Astrocyte (in vitro differentiated cells and primary cell): ENCODE data around the gene MYL3. TPM values are rescaled to one million over a fixed set of nuclear protein-coding genes. Genes with fewer than 3 reads are reported as not detected.

Source experiments
- DNase-seq: peaks from one replicate; pipeline ENCODE4 v3.0.0-alpha.2; 2010; ENCODE audit warnings: low read depth
- FAIRE-seq: peaks from 2 replicates; lab custom pipeline; 2011; peaks lifted over from hg19 to GRCh38; lab: Jason Lieb, UNC
- H2AFZ ChIP-seq: 2 replicates; pipeline ENCODE4 v1.6.0; 2012; ENCODE audit warnings: low read depth, low read length, inconsistent platforms
- H3K27ac ChIP-seq: 2 replicates; pipeline ENCODE4 v1.5.1; 2011; ENCODE audit warnings: low read depth, low read length, inconsistent platforms
- H3K27me3 ChIP-seq: 2 replicates; pipeline ENCODE4 v1.6.0; 2011; ENCODE audit warnings: low read length, inconsistent platforms; ENCODE audit not compliant: insufficient read depth
- H3K36me3 ChIP-seq: 2 replicates; pipeline ENCODE4 v1.5.1; 2011; ENCODE audit warnings: low read length, inconsistent platforms; ENCODE audit not compliant: insufficient read depth
- H3K4me1 ChIP-seq: 2 replicates; pipeline ENCODE4 v1.5.1; 2011; ENCODE audit warnings: low read length, inconsistent platforms; ENCODE audit not compliant: insufficient read depth
- H3K4me2 ChIP-seq: 2 replicates; pipeline ENCODE4 v1.6.0; 2012; ENCODE audit warnings: low read length, inconsistent platforms
- H3K4me3 ChIP-seq: 2 replicates; pipeline ENCODE4 v1.5.1; 2011; ENCODE audit warnings: low read depth, mild to moderate bottlenecking, low read length, inconsistent platforms; ENCODE audit not compliant: insufficient read depth
- H3K79me2 ChIP-seq: 2 replicates; pipeline ENCODE4 v1.6.0; 2012; ENCODE audit warnings: mild to moderate bottlenecking, low read length, inconsistent platforms; ENCODE audit not compliant: insufficient read depth
- H3K9ac ChIP-seq: 2 replicates; pipeline ENCODE4 v1.6.0; 2012; ENCODE audit warnings: mild to moderate bottlenecking, low read length, inconsistent platforms
- H3K9me3 ChIP-seq: 2 replicates; pipeline ENCODE4 v1.5.1; 2012; ENCODE audit warnings: low read depth, mild to moderate bottlenecking, low read length, inconsistent platforms; ENCODE audit not compliant: insufficient read depth
- H4K20me1 ChIP-seq: 2 replicates; pipeline ENCODE4 v1.6.0; 2012; ENCODE audit warnings: low read length, inconsistent platforms; ENCODE audit not compliant: insufficient read depth
- H3K27ac Mint-ChIP-seq: one replicate; pipeline ENCODE4 v1.8.0; 2021; ENCODE audit warnings: mild to moderate bottlenecking, mixed read lengths; ENCODE audit not compliant: unreplicated experiment
- H3K27me3 Mint-ChIP-seq: one replicate; pipeline ENCODE4 v1.8.0; 2021; ENCODE audit warnings: low read depth, mixed read lengths; ENCODE audit not compliant: unreplicated experiment
- H3K36me3 Mint-ChIP-seq: one replicate; pipeline ENCODE4 v1.8.0; 2021; ENCODE audit warnings: low read depth, mixed read lengths; ENCODE audit not compliant: unreplicated experiment
- H3K4me1 Mint-ChIP-seq: one replicate; pipeline ENCODE4 v1.8.0; 2021; ENCODE audit warnings: low read depth, mixed read lengths; ENCODE audit not compliant: unreplicated experiment
- H3K4me3 Mint-ChIP-seq: one replicate; pipeline ENCODE4 v1.8.0; 2021; ENCODE audit warnings: mild to moderate bottlenecking, moderate library complexity, mixed read lengths; ENCODE audit not compliant: unreplicated experiment
- H3K9me3 Mint-ChIP-seq: one replicate; pipeline ENCODE4 v1.8.0; 2021; ENCODE audit warnings: mild to moderate bottlenecking, mixed read lengths; ENCODE audit not compliant: unreplicated experiment
- EZH2 ChIP-seq: IDR thresholded peaks from 2 replicates; pipeline ENCODE4 v1.6.1; 2012; ENCODE audit warnings: mild to moderate bottlenecking, low read length, inconsistent platforms; ENCODE audit not compliant: insufficient read depth
- total RNA-seq: library from RNA; stranded (reverse); gene quantifications from 2 replicates; pipeline ENCODE4 v1.2.1, GENCODE V29; 2021
- TF ChIP-seq, protein P1 (sequence below): IDR thresholded peaks from 2 replicates; pipeline ENCODE4 v1.5.1; 2011; ENCODE audit warnings: low read depth, mild to moderate bottlenecking, inconsistent platforms, low read length, moderate library complexity; ENCODE audit not compliant: insufficient read depth

MYL3 gene
- total RNA-seq, 1 donor from 2014 or later, result 0.89 TPM

DNA sequence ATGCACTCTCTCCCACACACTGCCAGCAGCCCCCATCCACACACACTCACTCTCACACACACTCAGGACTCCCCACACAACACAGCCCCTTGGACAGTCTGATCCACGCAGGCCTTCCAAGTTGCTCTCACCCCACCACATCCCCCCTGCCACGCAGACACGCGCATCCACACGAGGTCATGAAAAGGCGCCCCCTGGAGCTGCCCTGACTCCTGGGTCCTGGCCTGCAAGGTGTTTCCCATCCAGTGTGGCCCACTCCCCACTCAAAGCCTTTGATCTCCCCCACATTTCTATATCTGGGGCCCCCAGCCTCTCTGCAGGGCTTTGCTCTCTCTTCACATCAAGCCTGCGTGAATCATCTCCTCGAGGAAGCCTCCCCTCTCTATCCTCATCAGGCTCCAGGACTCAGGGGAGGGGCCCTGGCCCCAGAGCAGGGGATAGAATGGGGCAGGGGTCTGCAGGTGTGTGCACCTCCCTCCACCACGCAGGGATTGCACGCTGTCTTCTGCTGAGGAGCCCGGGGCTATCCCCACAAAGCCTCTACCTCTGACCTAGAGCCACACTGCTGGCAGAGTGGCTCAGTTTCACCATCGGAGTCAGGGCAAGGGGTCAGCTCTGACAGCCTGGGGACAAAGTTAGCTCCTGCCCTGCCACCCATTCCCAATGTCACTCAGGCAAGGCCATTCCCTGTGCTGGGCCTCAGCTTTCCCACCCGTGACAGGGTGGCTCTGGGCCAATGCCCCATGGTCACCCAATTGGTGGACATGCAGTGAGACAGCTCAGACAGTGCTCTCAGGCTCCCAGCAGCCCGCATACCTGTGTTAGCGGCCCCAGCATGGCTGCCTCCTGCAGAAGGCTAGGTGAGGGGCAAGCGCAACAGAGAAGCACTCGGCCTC lies 6.4 kb downstream of the MYL3 start:
- Mint-ChIP-seq H3K9me3 (peaks cover 2% of the 10 kb centered on the region), H3K27ac (no peak overlapping the region), H3K4me3 (no peak overlapping the region), H3K27me3 (peaks cover 62% of the 10 kb centered on the region), H3K4me1 (no peaks in the 10 kb centered on the region), H3K36me3 (peaks cover 3% of the 10 kb centered on the region)
- Histone ChIP-seq H3K4me2 (no peak overlapping the region), H3K4me3 (no peak overlapping the region), H3K79me2 (no peaks in the 10 kb centered on the region), H2AFZ (no peak overlapping the region), H4K20me1 (no peaks in the 10 kb centered on the region), H3K9me3 (no peaks in the 10 kb centered on the region), H3K27me3 (peaks cover 10% of the 10 kb centered on the region), H3K27ac (no peak overlapping the region), H3K9ac (no peak overlapping the region), H3K36me3 (no peaks in the 10 kb centered on the region), H3K4me1 (no peaks in the 10 kb centered on the region)
- TF ChIP-seq EZH2, result no peak
- TF ChIP-seq, protein P1, sequence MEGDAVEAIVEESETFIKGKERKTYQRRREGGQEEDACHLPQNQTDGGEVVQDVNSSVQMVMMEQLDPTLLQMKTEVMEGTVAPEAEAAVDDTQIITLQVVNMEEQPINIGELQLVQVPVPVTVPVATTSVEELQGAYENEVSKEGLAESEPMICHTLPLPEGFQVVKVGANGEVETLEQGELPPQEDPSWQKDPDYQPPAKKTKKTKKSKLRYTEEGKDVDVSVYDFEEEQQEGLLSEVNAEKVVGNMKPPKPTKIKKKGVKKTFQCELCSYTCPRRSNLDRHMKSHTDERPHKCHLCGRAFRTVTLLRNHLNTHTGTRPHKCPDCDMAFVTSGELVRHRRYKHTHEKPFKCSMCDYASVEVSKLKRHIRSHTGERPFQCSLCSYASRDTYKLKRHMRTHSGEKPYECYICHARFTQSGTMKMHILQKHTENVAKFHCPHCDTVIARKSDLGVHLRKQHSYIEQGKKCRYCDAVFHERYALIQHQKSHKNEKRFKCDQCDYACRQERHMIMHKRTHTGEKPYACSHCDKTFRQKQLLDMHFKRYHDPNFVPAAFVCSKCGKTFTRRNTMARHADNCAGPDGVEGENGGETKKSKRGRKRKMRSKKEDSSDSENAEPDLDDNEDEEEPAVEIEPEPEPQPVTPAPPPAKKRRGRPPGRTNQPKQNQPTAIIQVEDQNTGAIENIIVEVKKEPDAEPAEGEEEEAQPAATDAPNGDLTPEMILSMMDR, result no peak
- DNase-seq, result no peak
- no peak for FAIRE-seq

- Mint-ChIP-seq H3K9me3 (peaks cover 4% of the 10 kb centered on the region), H3K27me3 (peaks cover 65% of the 10 kb centered on the region), H3K27ac (no peak overlapping the region), H3K4me1 (no peaks in the 10 kb centered on the region), H3K4me3 (no peak overlapping the region), H3K36me3 (peaks cover 3% of the 10 kb centered on the region)
- no peak for FAIRE-seq
- Histone ChIP-seq H3K4me3 (no peak overlapping the region), H3K4me1 (no peaks in the 10 kb centered on the region), H2AFZ (no peak overlapping the region), H3K79me2 (no peaks in the 10 kb centered on the region), H3K9me3 (no peaks in the 10 kb centered on the region), H3K27ac (no peak overlapping the region), H4K20me1 (no peaks in the 10 kb centered on the region), H3K27me3 (peaks cover 10% of the 10 kb centered on the region), H3K4me2 (no peak overlapping the region), H3K9ac (no peak overlapping the region), H3K36me3 (no peaks in the 10 kb centered on the region)
- DNase-seq, result no peak
- TF ChIP-seq, protein P1, result no peak
- TF ChIP-seq EZH2, result no peak
Measured at GRCh38 chr3:46854555-46854991, 8.7 kb downstream of the MYL3 start.
